SU-DHL-6 (cell line): Measurements from ENCODE around the gene GHR.

Experiments
- CTCF ChIP-seq: fragments of 200-600 bp; sonication (generic); IDR thresholded peaks from one replicate; pipeline ENCODE4 v1.5.1; 2017; ENCODE audit warnings: antibody characterized with exemption, mild to moderate bottlenecking, low read length, moderate library complexity; ENCODE audit not compliant: insufficient read depth, poor library complexity, severe bottlenecking
- EZH2phosphoT487 ChIP-seq: fragments of 200-600 bp; sonication (generic), shearing (Covaris generic); conservative IDR thresholded peaks from 2 replicates; pipeline ENCODE4 v1.6.1; 2018; ENCODE audit warnings: mild to moderate bottlenecking, antibody characterized with exemption, low read length, moderate library complexity, mixed read lengths

GRCh38 chr5:42502613-42503470 lies 79.6 kb downstream of the GHR start:
- TF ChIP-seq CTCF (no peak), EZH2phosphoT487 (no peak)
